HG03039 (cell line): ENCODE results near the gene ZGRF1.
A peak's percentile ranks its signal among the peaks of the same experiment; 100 is the strongest.
"Not testable (repeated sequence)": the region's sequence is repeated elsewhere in the genome, so short reads cannot be mapped to it uniquely, and the experiment has no call there.

Experiments used
- ATAC-seq: cut with Tn5 transposase; IDR thresholded peaks from one replicate; pipeline ENCODE4 v1.9.1; 2021; ENCODE audit warnings: mild to moderate bottlenecking, moderate library complexity; ENCODE audit not compliant: unreplicated experiment

ZGRF1 gene

DNA sequence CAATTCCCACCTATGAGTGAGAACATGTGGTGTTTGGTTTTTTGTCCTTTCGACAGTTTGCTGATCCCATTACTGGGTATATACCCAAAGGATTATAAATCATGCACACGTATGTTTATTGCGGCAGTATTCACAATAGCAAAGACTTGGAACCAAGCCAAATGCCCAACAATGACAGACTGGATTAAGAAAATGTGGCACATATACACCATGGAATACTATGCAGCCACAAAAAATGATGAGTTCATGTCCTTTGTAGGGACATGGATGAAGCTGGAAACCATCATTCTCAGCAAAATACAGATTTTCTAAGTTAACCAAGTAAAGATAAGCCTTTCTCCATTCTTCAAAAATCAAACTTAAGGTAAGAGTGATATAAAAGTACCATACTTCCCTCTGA lies 82.4 kb downstream of the ZGRF1 start:
- ATAC-seq = not testable (repeated sequence)

DNA sequence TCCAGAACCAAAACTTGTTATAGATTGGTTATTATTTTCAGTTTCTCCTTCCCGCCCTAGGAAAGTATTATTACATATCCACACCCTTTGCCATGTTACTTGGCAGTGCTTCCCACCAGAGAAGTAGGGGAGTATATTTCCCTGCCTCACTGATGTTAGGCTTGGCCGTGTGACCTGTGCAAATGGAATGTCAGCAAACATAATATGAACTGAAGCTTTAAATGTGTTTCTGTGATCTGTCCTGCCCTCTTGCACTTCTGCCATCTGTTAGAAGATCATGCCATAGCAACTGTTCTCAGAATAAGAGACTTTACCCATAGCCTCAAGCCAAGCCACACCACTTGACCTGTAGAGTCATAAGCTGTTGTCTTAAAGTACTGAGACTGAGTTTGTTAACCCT lies 84.0 kb downstream of the ZGRF1 start:
- ATAC-seq = no peak

DNA sequence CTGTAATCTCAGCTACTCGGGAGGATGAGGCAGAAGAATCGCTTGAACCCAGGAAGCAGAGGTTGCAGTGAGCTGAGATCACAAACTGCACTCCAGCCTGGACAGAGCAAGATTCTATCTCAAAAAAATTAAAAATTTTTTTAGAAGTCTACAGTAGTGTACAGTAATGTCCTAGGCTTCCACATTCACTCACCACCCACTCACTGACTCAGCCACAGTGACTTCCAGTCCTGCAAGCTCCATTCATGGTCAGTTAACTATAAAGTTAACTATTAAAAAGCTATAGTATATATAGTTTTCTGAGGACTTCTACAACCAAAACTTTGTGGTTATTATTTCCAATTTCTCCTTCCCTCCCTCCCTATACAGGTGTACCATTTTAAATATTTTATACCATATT lies 86.0 kb downstream of the ZGRF1 start:
- ATAC-seq = no peak

DNA sequence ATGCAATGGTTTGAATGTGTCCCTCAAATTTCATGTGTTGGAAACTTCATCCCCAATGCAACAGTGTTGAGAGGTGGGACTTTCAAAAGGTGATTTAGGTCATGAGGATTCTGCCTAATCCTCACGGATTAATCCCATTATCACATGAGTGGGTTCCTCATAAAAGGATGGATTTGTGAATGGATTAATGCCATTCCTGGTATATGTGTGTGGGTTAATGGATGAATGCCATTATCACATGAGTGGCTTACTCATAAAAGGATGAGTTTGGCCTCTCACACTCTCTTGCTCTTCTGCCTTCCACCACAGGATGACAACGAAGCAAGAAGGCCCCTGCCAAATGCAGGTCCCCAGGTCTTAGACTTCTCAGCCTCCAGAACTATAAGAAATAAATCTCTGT lies 90.2 kb downstream of the ZGRF1 start:
- ATAC-seq = no peak

DNA sequence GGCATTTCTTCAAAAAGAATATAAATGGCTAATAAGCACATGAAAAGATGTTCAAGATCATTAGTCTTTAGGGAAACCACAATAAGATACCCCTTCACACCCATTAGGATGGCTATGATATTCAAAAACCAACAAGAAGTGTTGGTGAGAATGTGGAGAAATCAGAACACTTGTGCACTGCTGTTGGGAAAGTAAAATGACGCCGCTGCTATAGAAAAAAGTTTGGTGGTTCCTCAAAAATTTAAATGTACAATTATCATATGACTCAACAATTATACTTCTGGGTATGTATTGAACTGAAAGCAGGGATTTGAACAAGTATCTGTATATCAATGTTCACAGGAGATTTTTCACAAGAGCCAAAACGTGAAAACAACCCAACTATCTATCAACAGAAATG lies 91.4 kb downstream of the ZGRF1 start:
- no peak for ATAC-seq

DNA sequence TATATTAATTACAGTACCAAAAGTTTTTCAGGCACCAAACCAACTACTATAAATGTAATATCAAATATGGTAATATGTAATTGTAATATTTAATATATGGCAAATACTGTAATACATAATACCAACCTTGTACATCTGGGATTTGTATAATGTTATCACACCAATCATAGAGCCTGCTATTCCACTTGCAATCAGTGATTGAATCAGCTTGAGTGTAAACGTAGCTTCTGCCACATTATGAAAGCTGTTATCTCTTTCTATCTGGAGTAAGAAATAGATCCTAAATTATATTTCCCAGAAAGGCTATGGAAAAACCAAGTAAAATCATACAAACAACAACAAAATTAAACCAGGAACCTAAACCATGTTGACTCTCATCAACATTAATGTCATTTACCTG lies 96.0 kb downstream of the ZGRF1 start:
- no peak for ATAC-seq

DNA sequence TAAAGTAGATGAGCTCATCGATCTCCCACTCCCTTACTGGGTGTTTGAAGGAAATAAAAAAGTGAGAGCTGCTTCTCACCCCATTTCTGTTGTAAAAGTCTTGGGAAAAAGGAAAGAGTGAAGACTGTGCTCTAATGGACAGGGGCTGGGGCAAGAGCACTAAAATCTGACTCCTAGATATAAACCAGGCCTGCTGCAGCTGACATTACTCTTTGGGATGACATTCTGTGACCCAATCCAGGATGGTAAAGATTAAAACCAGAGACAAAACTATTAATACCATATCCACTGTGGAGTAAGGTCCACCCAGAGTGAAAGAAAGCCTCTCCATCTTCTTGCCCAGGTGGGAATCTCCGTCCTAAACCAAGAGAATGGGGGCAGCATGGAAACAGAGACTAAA lies 100.6 kb downstream of the ZGRF1 start:
- ATAC-seq = no peak

DNA sequence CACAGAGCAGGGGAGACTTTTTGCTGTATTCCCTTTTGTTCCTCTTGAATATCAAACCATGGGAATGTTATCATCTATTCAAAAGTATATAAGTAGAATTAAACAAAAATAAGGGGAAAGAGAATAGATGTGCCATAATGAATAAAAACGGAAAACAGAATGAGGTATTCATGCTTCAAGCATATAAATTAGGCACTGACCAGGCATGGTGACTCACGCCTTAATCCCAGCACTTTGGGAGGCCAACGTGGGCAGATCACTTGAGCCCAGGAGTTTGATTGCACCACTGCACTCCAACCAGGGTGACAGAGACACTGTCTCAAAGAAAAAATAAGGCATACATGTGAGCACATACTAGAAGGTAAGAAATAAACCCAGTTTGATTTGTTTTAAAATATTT lies 104.4 kb downstream of the ZGRF1 start:
- ATAC-seq = no peak

DNA sequence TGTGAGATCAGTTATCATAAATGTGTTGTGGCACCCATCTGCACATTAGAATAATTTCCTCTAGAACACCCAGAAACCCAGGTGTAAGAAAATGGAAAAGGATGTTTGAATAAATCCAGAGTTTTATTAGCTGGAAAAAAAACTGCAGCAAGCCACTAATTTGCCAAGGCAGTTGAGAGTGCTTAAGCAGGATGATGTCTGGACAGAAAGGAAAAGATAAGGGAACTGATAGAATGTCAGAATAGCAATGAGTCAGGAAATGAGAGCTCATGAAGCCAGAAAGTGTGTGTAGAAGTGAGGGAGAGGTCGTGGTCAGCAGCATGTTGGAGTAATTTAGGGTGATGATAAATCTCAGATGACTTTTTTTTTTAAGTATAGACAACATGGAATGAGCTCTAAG lies 105.6 kb downstream of the ZGRF1 start:
- ATAC-seq = no peak

DNA sequence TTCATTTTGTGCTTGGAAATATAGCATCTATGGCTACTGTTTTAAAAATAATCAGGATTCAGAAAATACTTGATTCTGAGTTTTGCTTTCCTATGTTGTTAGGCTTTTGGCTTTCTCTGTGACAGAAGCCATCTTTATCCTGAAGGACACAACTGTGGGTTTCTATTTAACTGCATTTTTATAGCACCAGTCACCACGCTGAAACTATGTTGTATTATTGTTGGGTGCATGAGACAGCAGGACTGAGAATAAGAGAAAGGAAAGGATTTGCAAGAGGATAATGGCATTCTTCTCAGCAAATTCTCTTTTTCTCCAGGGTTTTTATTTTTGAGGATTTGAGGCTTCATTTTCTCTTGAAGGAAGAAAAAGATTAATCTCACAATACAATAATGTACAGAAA lies 110.6 kb downstream of the ZGRF1 start:
- no peak for ATAC-seq

DNA sequence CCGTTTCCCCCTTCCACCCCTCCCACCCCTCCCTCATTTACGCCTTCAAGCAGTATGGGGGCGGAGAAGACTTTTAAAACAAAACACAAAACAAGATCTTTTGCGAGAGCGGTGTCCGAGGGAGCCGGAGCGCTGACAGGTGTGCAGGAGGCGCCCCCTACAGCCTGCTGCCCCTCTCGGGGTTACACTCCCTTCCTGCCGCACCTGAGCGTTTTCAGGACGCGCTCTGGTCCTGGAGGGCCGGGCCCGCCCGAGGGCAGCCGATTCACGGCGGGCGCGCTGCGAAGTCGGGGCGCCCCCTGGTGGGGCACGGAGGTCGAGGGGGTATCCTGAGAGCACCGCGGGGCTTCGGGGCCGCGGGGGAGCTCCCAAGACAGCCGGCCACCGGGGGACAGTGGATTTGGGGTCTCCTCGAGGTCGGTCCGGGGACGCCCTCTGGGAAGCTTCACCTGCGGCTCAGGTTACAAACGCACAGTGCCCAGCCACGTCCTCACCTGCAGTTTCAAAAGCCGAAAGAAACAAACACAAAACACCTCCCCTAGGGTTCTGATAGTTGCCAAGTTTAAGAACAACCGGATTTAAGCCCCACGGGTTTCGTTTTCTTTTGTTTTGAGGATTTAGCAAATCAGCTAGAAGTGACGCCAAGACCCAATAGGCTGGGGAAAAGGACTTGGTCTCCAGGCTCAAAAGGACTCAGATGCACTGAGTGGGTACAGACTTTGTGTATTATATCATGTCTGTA lies 112.8 kb downstream of the ZGRF1 start:
- peak; percentile 83 for ATAC-seq

DNA sequence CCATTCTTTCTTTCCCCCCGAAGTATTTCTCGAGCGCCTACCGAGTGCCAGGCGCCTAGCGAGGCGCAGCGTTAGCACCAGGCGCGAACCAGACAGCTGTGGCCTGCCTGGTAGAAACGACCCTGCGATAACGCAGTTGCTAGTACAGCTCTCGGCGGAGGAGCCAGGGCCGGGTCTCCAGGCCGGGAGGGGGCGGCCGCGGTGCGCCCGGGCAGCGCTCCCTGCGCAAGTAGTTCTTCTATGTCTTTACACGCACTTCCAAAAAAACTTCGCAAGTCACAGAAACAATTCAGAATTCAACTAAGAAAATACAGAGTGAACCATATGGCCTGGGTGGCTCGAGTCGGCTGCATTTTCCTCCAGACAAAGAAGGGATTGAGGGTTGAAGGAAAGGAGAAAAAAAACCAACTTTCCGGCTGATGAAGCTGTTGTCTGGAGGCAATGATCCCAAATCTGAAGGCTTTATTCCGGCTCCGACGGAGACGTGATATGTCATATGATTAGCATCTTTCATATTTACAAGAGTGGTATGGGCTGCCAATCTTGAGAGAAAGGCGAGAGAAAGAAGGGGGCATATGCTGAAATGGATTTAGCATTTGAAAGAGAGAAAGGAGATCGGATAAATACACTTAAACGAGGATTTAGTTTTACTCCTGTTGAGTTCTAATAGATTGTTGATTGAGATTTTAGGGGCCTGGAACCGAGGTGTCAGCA lies 113.5 kb downstream of the ZGRF1 start:
- no peak for ATAC-seq

DNA sequence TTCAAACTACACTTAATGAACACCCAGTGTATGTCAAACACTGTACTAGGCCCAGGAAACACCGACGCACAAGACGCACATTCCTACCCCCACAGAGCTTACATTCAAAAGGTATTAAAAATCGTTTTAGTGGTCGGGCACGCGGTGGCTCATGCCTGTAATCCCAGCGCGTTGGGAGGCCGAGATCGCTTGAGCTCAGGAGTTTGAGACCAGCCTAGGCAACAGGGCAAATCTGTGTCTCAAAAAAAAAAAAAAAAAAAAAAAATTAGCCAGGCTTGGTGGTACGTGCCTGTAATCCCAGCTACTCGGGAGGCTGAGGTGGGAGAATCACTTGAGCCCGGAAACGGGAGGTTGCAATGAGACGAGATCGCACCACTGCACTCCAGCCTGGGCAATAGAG lies 114.3 kb downstream of the ZGRF1 start:
- ATAC-seq = not testable (repeated sequence)

DNA sequence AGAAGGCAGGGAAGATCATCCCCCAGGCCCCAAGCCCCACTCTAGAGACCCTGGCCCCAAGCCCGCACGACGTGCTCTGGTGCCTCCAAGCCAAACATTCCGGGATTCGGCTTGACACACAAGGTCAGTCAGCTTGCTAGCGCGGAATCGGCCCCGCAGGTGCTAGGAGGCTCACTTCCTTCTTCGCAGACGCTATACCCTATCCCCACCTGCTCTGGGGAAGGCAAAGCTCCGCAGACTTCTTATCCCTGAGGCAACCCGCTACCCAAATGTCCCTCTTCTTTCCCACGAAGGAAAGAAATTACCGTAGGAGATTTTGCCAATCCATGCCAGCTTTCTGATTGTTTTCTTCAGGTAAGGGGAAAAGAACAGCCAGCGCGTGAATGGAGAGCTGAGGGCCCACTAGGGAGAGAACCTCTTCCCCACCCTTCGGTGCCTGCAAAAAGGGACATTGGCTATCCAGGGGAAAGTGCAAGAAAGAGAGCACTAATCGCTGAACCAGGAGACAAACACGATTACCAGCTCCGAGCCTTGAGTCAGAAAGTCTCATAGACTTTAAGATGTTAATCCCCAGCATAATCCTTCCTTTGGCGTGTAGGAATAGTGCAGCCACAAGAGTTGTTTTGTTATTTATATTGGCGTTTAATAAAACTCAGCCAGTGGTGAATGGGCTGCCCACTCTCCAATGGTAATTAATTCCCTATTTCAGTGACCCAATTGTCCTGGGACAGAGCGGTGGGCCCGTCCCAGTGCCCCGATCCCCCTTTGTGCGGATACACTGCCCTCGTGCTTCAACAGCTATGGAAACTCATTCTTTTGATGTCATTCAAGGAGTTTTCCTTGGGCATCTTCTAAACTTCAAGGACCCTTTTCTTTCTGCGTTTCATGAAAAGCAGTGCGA lies 115.3 kb downstream of the ZGRF1 start:
- ATAC-seq = no peak

DNA sequence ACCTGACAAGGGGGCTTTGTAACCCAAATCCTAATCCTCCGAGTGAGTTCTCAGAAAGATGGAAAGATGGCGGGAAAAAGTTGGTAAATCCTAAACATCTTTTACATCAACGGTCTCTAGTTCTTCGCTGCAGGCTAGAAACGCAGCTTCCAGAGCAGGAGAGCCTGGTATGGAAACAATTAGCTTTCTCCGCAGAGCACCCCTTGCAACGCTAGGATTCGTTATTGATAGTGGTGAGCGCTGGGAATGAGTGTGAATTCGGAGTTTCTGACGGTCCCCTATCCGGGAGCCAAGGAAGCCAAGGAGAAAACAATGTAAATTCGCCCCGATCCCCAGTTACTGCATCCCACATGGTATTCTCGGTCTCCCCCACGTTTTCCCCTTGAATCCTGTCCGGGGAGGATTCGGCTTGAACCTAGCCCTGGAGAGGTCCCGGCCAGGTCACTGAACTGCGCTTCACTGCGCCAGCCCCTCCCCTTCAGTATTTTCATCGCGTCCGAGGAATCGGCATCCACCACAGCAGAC lies 116.0 kb downstream of the ZGRF1 start:
- no peak for ATAC-seq

DNA sequence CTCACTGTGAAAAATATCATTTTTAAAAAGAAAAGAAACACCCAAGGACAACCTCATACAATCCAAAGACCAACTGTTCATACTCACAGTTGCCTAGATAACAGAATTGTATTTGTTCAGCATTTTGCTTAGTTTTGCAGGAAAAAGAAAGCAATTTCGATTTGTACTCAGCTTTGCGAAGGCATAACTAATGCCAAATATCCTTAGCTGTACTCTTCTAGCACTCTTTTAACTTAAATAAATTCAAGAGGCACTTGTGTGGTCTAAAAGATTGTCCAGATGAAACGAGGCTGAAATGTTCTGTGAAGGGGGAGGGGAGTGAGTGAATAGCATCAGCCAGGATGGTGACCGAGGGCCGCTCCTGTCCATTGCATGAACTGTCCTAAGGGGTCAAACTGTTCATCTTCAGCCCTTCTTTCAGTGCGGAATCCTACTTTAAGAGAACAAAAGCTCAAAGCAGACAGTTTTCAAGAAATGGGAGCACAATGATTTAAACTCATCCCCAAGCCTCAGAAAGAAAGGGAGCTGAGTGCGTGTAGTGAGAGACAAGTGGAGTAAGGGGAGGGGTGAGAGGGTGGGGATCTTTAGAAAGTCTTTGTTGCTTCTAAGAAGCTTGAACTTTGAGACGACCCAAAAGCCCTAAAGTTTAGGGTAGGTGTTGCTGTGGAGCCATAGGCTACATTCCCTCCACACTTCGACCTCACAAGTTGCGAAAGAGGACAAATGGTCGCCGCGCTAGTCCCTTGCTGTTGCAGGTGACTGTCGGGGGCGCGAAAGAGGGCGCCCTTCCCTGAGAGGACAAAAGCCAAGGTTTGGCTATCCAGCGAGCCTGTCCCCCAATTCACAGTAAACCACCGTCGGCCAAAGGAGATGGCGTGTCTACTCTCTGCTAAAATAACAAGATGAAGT lies 116.8 kb downstream of the ZGRF1 start:
- ATAC-seq = no peak

DNA sequence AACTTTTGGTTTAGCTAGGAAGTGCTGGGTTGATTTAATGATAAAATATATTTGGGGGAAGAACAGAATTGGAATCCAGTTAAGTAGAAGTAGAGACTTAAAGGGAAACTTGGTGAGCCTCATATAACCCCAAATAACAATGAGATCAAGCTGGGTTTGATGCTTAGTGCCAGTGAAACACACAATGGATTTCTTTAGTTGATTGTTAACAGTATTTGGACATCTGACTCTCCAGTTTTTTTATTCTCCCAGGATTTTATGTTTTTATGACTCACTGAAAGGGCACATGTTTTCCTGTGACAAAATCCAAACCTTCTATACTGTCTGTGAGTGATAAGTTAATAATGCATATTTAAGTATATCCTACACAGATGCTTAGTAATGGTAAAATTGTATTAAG lies 118.0 kb downstream of the ZGRF1 start:
- ATAC-seq = no peak

DNA sequence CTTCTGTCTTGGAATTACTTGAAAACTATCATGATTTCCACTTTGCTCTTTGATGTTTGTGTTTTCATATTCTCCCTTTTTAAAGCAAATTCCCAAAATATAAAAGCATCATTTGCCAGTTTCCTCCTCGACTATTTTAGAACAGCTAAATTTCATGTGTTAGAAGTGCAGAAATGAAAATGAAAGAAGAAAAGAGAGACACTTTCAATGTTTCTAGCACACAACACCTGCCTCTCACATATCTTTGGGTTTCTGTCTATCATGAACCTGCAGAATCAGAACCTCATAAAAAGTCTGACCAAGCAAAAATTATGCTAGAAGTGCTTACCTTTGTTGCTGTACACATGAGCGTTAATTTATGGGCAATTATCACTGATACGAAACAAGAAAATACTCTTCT lies 118.8 kb downstream of the ZGRF1 start:
- no peak for ATAC-seq

DNA sequence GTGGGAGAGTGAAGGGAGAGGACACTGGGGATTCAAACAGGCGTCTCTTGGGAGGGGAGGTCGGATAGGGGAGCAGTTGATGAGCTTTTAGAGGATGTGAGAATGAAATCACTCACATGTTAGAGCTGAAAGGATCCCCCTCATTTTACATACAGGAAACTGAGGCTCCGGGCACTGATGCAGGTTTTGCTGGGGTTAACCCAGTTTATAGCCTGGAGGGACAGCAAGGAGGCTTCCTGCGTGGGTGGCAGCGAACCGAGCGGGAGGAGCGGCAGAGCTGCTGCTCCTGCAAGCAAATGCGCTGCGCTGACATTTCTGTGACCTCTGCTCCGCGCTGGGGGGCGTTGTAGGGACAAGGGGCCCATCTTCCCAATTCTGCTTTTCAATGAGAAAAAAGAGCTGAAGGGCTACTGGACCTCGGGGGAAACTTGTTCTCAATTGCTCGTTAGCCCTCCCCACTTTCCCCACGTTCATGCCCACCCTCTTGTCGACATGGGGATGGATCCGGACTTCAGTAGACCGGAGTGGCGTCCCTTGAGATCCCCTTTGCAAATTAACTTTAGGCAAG lies 119.6 kb downstream of the ZGRF1 start:
- no peak for ATAC-seq

DNA sequence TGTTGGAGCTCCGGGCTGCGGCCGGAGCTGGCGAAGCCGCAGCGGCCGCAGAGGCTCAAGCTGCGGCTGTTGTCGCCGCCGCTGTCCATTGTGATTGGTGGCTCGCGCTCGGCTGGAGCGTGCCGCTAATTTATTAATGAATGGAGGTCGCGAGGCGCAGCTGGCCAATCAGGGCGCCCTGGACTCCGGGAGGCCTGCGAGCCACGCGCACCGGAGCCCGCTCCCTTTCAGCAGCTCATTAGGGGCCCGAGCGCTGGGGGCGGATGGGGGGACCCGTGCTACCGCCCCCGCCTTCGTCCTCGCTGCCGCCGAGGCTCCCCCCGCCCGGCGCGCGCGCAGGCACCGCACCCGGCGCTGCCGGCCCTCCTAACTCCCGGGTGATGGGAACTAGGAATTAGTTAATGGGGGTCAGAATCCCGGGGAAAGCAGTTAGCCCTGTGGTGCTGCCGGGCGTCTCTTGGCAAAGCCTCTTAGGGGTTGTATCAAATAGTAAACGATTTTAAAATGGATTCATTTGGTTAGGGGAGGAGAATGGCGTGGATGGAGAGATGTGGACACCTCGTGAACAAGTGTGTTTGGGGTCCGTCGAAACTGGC lies 120.1 kb downstream of the ZGRF1 start:
- no peak for ATAC-seq
